Testis (tissue), 3 donors: ENCODE measurements around the gene HELQ. TPM values are rescaled to one million over a fixed set of nuclear protein-coding genes. Genes with fewer than 3 reads are reported as not detected.

Experiments used
- DNase-seq: peaks from one replicate; pipeline ENCODE4 v3.0.0-alpha.2; 2019
- H3K27ac ChIP-seq, 2 donors: fragments of 200-600 bp; sonication (generic); one replicate each; pipeline ENCODE4 v1.5.1; 2019
- H3K27me3 ChIP-seq: fragments of 200-600 bp; sonication (generic); one replicate; pipeline ENCODE4 v1.5.1; 2019
- H3K36me3 ChIP-seq: fragments of 200-600 bp; sonication (generic); one replicate; pipeline ENCODE4 v1.5.1; 2017; ENCODE audit warnings: low read depth; ENCODE audit errors: missing control alignments
- H3K4me1 ChIP-seq: fragments of 200-600 bp; sonication (generic); one replicate; pipeline ENCODE4 v1.5.1; 2019
- H3K4me3 ChIP-seq, 2 donors: fragments of 200-600 bp; sonication (generic); one replicate each; pipeline ENCODE4 v1.5.1; 2017 to 2019
- H3K9me3 ChIP-seq: fragments of 200-600 bp; sonication (generic); one replicate; pipeline ENCODE4 v1.5.1; 2017
- CTCF ChIP-seq, 3 experiments: fragments of 450-650 bp in 2 of 3; fragments of 200-600 bp in 1 of 3; sonication (generic) in 1 of 3; IDR thresholded peaks; one replicate each; pipeline ENCODE4 v1.5.1; 2016 to 2019; ENCODE audit warnings: antibody characterized with exemption in 3 of 3, mild to moderate bottlenecking in 2 of 3, moderate library complexity in 1 of 3
- POLR2A ChIP-seq: fragments of 450-650 bp; IDR thresholded peaks from one replicate; pipeline ENCODE4 v1.6.1; 2017; ENCODE audit warnings: antibody characterized with exemption, mild to moderate bottlenecking, moderate library complexity
- WGBS, 2 donors: methylation state at CpG; one replicate each; pipeline ENCODE4 v1.1.5; 2018; 5-methylcytosine and 5-hydroxymethylcytosine counted together
- intact Hi-C: fragments of 100-400 bp; cut with DNase I; formaldehyde crosslinking; loops from one replicate; pipeline ENCODE4 v1.15.1; 2023; ENCODE audit warnings: low total_unique reads
- polyA plus RNA-seq: library from polyadenylated mRNA; stranded (reverse); fragments of 350-450 nt; fragmentation: Illumina TruSeq; extraction: RNeasy Lipid Tissue Mini Kit (QIAGEN cat#74804); gene quantifications from one replicate; pipeline ENCODE4 v1.2.3, GENCODE V29; 2014; ENCODE audit warnings: low read depth, low replicate concordance; ENCODE audit not compliant: insufficient read depth
- small RNA-seq, 2 donors: library from RNA; depleted of rRNA; stranded (forward); fragments of <200 nt; gene quantifications; one replicate each; pipeline ENCODE3, GENCODE V24; 2016
- total RNA-seq, 2 donors: library from RNA; depleted of rRNA; stranded (reverse); fragments of >200 nt; gene quantifications; one replicate each; pipeline ENCODE4 v1.2.3, GENCODE V29; 2016

Gene HELQ
- total and polyA plus RNA-seq, 3 donors from 2014 or later = 11.8 to 23.3 (median 17.5) TPM

DNA sequence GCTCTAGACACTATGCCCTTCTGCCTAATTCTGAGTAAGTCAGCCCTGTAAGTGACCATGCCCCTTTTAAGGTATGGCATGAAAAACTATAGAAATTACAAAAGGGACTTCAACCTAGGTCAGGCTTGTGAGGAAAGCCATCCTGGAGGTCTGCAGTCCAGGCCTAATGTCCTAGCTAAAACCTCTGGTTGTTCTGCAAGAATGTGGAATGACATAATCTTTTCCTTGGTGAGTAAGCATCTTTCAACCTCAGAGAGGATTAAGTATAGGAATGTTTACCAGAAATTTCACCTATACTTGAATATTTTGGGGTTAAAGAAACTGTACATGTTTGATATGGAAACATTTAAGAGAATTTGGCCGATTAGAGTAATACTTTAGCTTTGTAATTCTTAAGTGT lies 97.2 kb downstream of the HELQ start:
- H3K4me1 ChIP-seq = peaks cover 7% of the 10 kb centered on the region
- no peaks in the 10 kb centered on the region for H3K9me3 ChIP-seq
- no peaks in the 10 kb centered on the region for H3K36me3 ChIP-seq
- TF ChIP-seq CTCF (IDR thresholded peaks at IDR 0.05) (no peak), POLR2A (no peak)
- no peak overlapping the region for H3K27ac ChIP-seq
- WGBS, 2 donors = 80 to 85% methylated on average over 1 of the region's 1 CpG
- intact Hi-C loops = no loop called here
- no peaks in the 10 kb centered on the region for H3K27me3 ChIP-seq
- no peak overlapping the region for H3K4me3 ChIP-seq
- DNase-seq = no peak

Small RNAs within 50 kb of the gene (small RNA-seq; reads per million reads assigned to genes)
- 0 reads per million in 2 donors for gene AC114781.5

Other genes starting within 250 kb of the HELQ start
- gene COQ2, start 171.0 kb downstream of the HELQ start, total RNA-seq = 10 to 100 TPM; 18.8 to 19.4 TPM
- gene COQ2, start 171.0 kb downstream of the HELQ start, polyA plus RNA-seq = 9.5 TPM
- gene HPSE, start 121.0 kb downstream of the HELQ start, total RNA-seq = 1 to 10 TPM in 1 of 2 donors, under 1 TPM in 1; 0.79 to 2.3 TPM
- gene HPSE, start 121.0 kb downstream of the HELQ start, polyA plus RNA-seq = 2.0 TPM
- gene MRPS18C, start 235 bp upstream of the HELQ start, total RNA-seq = 10 to 100 TPM; 15.6 to 19.4 TPM
- 50.3 TPM for gene MRPS18C, start 235 bp upstream of the HELQ start, polyA plus RNA-seq
- 10 to 100 TPM; 22.7 to 30.7 TPM for gene ABRAXAS1, start 29.3 kb upstream of the HELQ start, total RNA-seq
- 25.0 TPM for gene ABRAXAS1, start 29.3 kb upstream of the HELQ start, polyA plus RNA-seq
- 1 to 10 TPM; 5.7 to 6.4 TPM for gene GPAT3, start 80.3 kb upstream of the HELQ start, total RNA-seq
- gene GPAT3, start 80.3 kb upstream of the HELQ start, polyA plus RNA-seq = 16.2 TPM